Mesothelial cell of epicardium (in vitro differentiated cells): Measurements from ENCODE around the gene OLFML2B. TPM values are rescaled to one million over a fixed set of nuclear protein-coding genes. Genes with fewer than 3 reads are reported as not detected.
"Not testable (repeated sequence)": the region's sequence is repeated elsewhere in the genome, so short reads cannot be mapped to it uniquely, and the experiment has no call there.

Experiments used
- DNase-seq, 2 experiments: peaks; one replicate each; pipeline ENCODE4 v3.0.0; 2021; ENCODE audit warnings: low spot score in 2 of 2; ENCODE audit not compliant: unreplicated experiment in 2 of 2
- H3K27ac Mint-ChIP-seq: 2 replicates; pipeline ENCODE4 v1.8.0; 2021; ENCODE audit warnings: mixed read lengths
- H3K27me3 Mint-ChIP-seq: 2 replicates; pipeline ENCODE4 v1.8.0; 2021; ENCODE audit warnings: low read depth, mixed read lengths
- H3K36me3 Mint-ChIP-seq: 2 replicates; pipeline ENCODE4 v1.8.0; 2021; ENCODE audit warnings: mixed read lengths
- H3K4me1 Mint-ChIP-seq: 2 replicates; pipeline ENCODE4 v1.8.0; 2021; ENCODE audit warnings: mixed read lengths
- H3K4me3 Mint-ChIP-seq: 2 replicates; pipeline ENCODE4 v1.8.0; 2021; ENCODE audit warnings: mild to moderate bottlenecking, moderate library complexity, mixed read lengths
- H3K9me3 Mint-ChIP-seq: 2 replicates; pipeline ENCODE4 v1.8.0; 2021; ENCODE audit warnings: mixed read lengths
- total RNA-seq: library from RNA; stranded (reverse); gene quantifications from 3 replicates; pipeline ENCODE4 v1.2.1, GENCODE V29; 2021
- TF ChIP-seq, protein P1 (sequence below): fragments of 200-600 bp; sonication (generic); IDR thresholded peaks from one replicate; pipeline ENCODE4 v1.5.0; 2021; ENCODE audit warnings: antibody characterized with exemption; ENCODE audit not compliant: unreplicated experiment

The OLFML2B gene
- total RNA-seq, 1 donor from 2014 or later, result 4.4 TPM

DNA sequence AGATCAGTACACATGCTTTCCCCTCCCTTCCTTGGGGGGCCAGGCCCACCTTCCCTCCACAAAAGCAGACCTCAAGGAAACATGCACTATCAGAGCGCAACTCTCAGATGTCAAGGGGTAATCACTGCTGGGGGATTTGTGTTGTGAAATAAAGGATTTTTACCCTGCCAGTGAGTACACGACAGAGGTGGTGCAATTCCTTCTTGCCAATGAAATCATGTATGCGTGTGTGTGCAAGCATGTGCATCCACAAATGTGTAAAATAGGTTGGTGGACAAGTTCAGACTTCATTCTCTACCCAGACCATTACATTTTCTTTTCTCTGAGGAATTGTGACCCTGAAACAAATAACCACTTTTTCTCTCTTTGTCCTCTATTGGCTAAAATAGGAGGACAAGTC, 36.1 kb upstream of the OLFML2B start:
- H3K27ac Mint-ChIP-seq, result no peak overlapping the region
- H3K36me3 Mint-ChIP-seq, result no peaks in the 10 kb centered on the region
- no peak overlapping the region for H3K4me3 Mint-ChIP-seq

DNA sequence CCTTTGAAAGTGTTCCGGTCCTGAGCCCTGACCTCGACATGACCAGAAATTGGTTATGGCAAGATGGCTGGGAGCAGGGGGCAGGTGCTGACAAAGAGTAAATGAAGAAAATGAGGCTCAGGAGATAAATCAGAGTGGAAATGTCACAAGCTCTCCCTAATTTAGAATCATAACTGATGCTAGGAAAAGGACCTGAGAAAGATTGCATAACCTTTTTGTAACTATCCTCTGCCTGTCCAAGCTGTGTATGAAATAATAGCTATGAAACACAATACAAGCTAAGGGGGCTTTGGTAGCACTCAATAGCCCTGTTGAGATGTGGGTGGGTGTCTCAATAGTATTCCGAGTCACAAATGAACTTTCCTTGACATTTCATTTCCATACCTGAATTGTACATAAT, 32.9 kb upstream of the OLFML2B start:
- Mint-ChIP-seq H3K4me3 (no peak overlapping the region), H3K27me3 (peaks cover 1% of the 10 kb centered on the region), H3K4me1 (no peaks in the 10 kb centered on the region), H3K9me3 (no peaks in the 10 kb centered on the region), H3K27ac (no peak overlapping the region), H3K36me3 (no peaks in the 10 kb centered on the region)
- DNase-seq, result no peak
- TF ChIP-seq, protein P1, sequence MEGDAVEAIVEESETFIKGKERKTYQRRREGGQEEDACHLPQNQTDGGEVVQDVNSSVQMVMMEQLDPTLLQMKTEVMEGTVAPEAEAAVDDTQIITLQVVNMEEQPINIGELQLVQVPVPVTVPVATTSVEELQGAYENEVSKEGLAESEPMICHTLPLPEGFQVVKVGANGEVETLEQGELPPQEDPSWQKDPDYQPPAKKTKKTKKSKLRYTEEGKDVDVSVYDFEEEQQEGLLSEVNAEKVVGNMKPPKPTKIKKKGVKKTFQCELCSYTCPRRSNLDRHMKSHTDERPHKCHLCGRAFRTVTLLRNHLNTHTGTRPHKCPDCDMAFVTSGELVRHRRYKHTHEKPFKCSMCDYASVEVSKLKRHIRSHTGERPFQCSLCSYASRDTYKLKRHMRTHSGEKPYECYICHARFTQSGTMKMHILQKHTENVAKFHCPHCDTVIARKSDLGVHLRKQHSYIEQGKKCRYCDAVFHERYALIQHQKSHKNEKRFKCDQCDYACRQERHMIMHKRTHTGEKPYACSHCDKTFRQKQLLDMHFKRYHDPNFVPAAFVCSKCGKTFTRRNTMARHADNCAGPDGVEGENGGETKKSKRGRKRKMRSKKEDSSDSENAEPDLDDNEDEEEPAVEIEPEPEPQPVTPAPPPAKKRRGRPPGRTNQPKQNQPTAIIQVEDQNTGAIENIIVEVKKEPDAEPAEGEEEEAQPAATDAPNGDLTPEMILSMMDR, result no peak

More for the DNA sequence above, 36.1 kb upstream of the OLFML2B start:
- Mint-ChIP-seq H3K9me3 (no peaks in the 10 kb centered on the region), H3K27me3 (no peaks in the 10 kb centered on the region), H3K4me1 (peaks cover 22% of the 10 kb centered on the region)
- DNase-seq, result no peak
- TF ChIP-seq, protein P1, result no peak

DNA sequence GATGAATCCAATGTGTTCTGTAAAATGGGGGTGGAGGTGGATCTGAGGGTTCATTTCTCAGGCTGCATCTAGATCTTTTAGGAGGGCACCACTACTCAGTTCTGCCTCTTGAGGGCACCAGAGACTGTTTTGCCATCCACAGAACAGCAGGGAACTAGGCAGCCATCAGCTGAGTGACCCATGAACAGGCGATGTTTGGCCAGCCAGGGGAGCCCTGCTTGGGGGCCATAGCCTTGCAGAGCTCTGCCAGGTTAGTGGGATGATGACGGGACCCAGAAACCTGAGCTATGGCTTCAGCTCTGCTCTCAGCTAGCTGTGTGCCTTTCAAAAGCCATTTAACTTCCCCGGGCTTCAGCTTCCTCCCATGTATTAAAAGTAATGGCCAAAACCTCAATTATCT, 32.4 kb upstream of the OLFML2B start:
- Mint-ChIP-seq H3K4me3 (no peak overlapping the region), H3K27ac (no peak overlapping the region), H3K4me1 (no peaks in the 10 kb centered on the region), H3K36me3 (no peaks in the 10 kb centered on the region), H3K9me3 (no peaks in the 10 kb centered on the region), H3K27me3 (peaks cover 4% of the 10 kb centered on the region)
- TF ChIP-seq, protein P1, result peak; percentile 47
- peak in 1 of 2 experiments; percentile 65 for DNase-seq

DNA sequence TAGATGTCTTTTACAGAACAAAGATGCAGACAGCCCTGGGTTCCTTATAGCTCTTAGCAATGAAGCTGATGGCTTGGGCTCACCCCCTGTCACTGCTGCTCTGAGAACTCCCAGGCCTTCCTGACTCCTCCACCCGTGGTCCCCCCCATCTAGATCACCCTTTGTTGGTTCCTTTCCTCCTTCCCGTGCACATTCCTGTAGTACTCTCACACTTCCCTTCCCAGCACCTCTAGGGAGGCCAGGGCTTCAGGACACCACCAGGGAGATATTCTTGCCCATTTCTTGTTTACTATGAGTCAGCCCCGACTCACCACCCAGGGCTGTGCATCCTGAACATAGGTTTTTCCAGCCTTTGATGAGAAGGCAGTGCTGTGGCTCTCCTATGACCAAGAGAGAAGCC, 31.4 kb upstream of the OLFML2B start:
- no peaks in the 10 kb centered on the region for H3K36me3 Mint-ChIP-seq
- no peak overlapping the region for H3K27ac Mint-ChIP-seq
- no peaks in the 10 kb centered on the region for H3K4me1 Mint-ChIP-seq
- no peaks in the 10 kb centered on the region for H3K9me3 Mint-ChIP-seq
- H3K4me3 Mint-ChIP-seq, result no peak overlapping the region
- TF ChIP-seq, protein P1, result no peak
- H3K27me3 Mint-ChIP-seq, result peaks cover 5% of the 10 kb centered on the region
- no peak for DNase-seq

DNA sequence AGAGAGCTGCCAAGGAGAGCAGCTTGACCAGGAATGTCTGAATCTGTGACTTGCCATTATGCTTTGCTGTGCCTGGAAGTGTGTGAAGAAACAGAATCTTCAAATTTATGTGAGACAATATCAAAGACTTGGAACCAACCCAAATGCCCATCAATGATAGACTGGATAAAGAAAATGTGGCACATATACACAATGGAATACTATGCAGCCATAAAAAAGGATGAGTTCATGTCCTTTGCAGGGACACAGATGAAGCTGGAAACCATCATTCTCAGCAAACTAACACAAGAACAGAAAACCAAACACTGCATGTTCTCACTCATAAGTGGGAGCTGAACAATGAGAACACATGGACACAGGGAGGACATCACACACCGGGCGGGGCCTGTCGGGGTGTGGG, 30.3 kb upstream of the OLFML2B start:
- not testable (repeated sequence) for H3K36me3 Mint-ChIP-seq, H3K9me3 Mint-ChIP-seq, H3K4me3 Mint-ChIP-seq, H3K27ac Mint-ChIP-seq, DNase-seq, H3K4me1 Mint-ChIP-seq
- H3K27me3 Mint-ChIP-seq, result peaks cover 12% of the 10 kb centered on the region

DNA sequence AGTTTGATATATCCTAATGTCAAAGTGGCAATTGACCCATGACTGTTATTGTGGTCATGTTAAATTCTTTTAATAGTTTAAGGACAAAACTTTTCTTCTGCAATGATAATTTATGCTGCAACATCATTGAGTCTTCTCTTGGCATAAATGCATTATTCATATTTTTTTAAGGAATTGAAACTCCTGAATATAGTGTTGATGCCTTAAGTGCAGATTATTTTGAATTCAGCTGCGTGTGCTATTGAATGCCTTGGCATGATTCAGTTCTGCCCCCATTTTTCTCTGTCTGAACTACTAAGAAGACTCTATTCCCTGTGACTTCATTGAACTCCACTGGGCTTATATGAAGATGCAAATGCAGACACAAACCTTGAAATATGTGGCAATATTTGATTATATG, 23.3 kb upstream of the OLFML2B start:
- no peak for DNase-seq
- Mint-ChIP-seq H3K4me3 (no peak overlapping the region), H3K4me1 (no peaks in the 10 kb centered on the region), H3K27me3 (peaks cover 27% of the 10 kb centered on the region), H3K36me3 (no peaks in the 10 kb centered on the region), H3K27ac (no peak overlapping the region), H3K9me3 (peaks cover 5% of the 10 kb centered on the region)
- TF ChIP-seq, protein P1, result no peak
